HG03175 (cell line): ENCODE data around the gene NECAP2.
"Not testable (repeated sequence)": the region's sequence is repeated elsewhere in the genome, so short reads cannot be mapped to it uniquely, and the experiment has no call there.

Experiments
- ATAC-seq: cut with Tn5 transposase; IDR thresholded peaks from one replicate; pipeline ENCODE4 v1.9.1; 2021; ENCODE audit warnings: mild to moderate bottlenecking, moderate library complexity; ENCODE audit not compliant: unreplicated experiment

The NECAP2 gene

GRCh38 chr1:16492937-16493336, 52.4 kb downstream of the NECAP2 start:
- not testable (repeated sequence) for ATAC-seq

GRCh38 chr1:16493731-16494130, 53.2 kb downstream of the NECAP2 start:
- not testable (repeated sequence) for ATAC-seq

- ATAC-seq: not testable (repeated sequence)
These were observed 57.0 kb downstream of the NECAP2 start for GRCh38 chr1:16497474-16497904.

- ATAC-seq: not testable (repeated sequence)
These were observed 57.5 kb downstream of the NECAP2 start for GRCh38 chr1:16498047-16498446.

GRCh38 chr1:16498573-16499413, 58.3 kb downstream of the NECAP2 start:
- ATAC-seq: peak; percentile 92

GRCh38 chr1:16500466-16500865, 59.9 kb downstream of the NECAP2 start:
- ATAC-seq: not testable (repeated sequence)

GRCh38 chr1:16500975-16501374, 60.5 kb downstream of the NECAP2 start:
- not testable (repeated sequence) for ATAC-seq

GRCh38 chr1:16501446-16501845, 60.9 kb downstream of the NECAP2 start:
- not testable (repeated sequence) for ATAC-seq

GRCh38 chr1:16503494-16503893, 63.0 kb downstream of the NECAP2 start:
- ATAC-seq: no peak

- not testable (repeated sequence) for ATAC-seq
These were observed 65.3 kb downstream of the NECAP2 start for GRCh38 chr1:16505870-16506269.

GRCh38 chr1:16506364-16507136, 66.0 kb downstream of the NECAP2 start:
- ATAC-seq: not testable (repeated sequence)

- not testable (repeated sequence) for ATAC-seq
These were observed 68.4 kb downstream of the NECAP2 start for GRCh38 chr1:16508861-16509445.
